Measurements from ENCODE around the gene PRRT3. TPM values are rescaled to one million over a fixed set of nuclear protein-coding genes. Genes with fewer than 3 reads are reported as not detected.

PRRT3 gene
- total RNA-seq, 1 experiment from 2014 or later, result 19.5 TPM

DNA sequence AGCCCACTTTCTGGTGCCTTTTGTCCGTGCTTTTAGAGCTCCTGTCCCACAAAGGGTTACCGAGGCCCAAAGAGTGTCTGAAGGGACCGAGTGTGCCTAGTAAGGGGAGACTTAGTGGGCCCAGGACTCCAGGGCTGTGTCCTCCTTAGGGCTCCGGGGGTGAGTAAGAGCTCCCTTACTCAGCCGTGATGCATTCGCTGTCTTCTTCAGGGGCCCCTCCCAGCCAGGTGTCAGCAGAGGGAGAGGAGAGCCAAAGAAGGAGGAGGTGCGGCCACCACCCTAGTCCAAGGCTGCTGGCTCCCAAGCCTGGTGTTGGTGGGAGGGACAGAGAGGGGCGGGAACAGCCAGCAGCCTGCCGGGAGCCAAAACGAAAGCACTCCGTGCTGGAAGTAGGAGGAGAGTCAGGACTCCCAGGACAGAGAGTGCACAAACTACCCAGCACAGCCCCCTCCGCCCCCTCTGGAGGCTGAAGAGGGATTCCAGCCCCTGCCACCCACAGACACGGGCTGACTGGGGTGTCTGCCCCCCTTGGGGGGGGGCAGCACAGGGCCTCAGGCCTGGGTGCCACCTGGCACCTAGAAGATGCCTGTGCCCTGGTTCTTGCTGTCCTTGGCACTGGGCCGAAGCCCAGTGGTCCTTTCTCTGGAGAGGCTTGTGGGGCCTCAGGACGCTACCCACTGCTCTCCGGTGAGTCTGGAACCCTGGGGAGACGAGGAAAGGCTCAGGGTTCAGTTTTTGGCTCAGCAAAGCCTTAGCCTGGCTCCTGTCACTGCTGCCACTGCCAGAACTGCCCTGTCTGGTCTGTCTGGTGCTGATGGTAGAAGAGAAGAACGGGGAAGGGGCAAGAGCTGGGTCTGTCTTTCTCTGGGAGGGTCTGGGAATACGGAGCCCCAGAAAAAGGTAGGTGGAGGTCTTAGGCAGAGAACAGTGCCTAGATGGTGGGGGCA, 35.2 kb downstream of the PRRT3 start, which contains the start of gene IL17RC:
Gene IL17RC, plus strand, starts transcription at position 365 of the 947 bp plus-strand sequence. Its CDS starts 218 bp downstream, at position 583.
- Histone ChIP-seq H3K27ac (ENCODE audit: insufficient read length, low read depth, low read length) (no peak within 1 kb of the TSS), H2BK120ac (ENCODE audit: low read depth, low read length, poor library complexity, severe bottlenecking) (no peak within 1 kb of the TSS), H2AFZ (ENCODE audit: low read length) (peak within 1 kb of the TSS; percentile 49)

More for the DNA sequence above, 35.2 kb downstream of the PRRT3 start, which contains the start of gene IL17RC:
- H3K4ac ChIP-seq (ENCODE audit: low read depth, low read length), result no peak within 1 kb of the TSS
- no peaks in the 10 kb centered on the region for H3K79me1 ChIP-seq (ENCODE audit: insufficient read depth, low read depth, low read length, poor library complexity, severe bottlenecking)
- H3K4me2 ChIP-seq (ENCODE audit: insufficient read depth, insufficient read length, low read length), result peak within 1 kb of the TSS; percentile 76
- H4K5ac ChIP-seq (ENCODE audit: insufficient read length, low read depth, low read length), result no peak within 1 kb of the TSS
- H3K23me2 ChIP-seq (ENCODE audit: insufficient read length, low read depth, low read length, poor library complexity, severe bottlenecking), result peaks cover 15% of the 10 kb centered on the region
- H3T11ph ChIP-seq (ENCODE audit: low read length), result no peak within 1 kb of the TSS
- peaks cover 4% of the 10 kb centered on the region; the same call in 1 of the 2 replicates for H3K4me1 ChIP-seq (ENCODE audit: insufficient read depth, low read length)
- Mint-ChIP-seq H3K27ac (peak within 1 kb of the TSS in 2 of 3 experiments; percentile 61 to 75; a peak in 2 of 7 replicates), H3K4me3 (peak within 1 kb of the TSS; percentile 70 to 80), H3K27me3 (ENCODE audit: low read depth) (peaks cover 17% of the 10 kb centered on the region), H3K4me1 (peaks cover 15 to 27% of the 10 kb centered on the region in 2 experiments), H3K9me3 (no peaks in the 10 kb centered on the region; a peak in 2 of 5 replicates), H3K36me3 (ENCODE audit: insufficient read depth in 1 of 3, low read depth in 3 of 3) (peaks cover 0 to 4% (median 0%) of the 10 kb centered on the region in 3 experiments; a peak in 1 of 7 replicates)
- H4K8ac ChIP-seq (replicated peaks; ENCODE audit: insufficient read length, low read depth, low read length), result no peak within 1 kb of the TSS
- no peaks in the 10 kb centered on the region for H4K20me1 ChIP-seq (ENCODE audit: control insufficient read depth, insufficient read depth, insufficient read length)
- H2BK15ac ChIP-seq (ENCODE audit: low read depth, low read length), result no peak within 1 kb of the TSS
- peak within 1 kb of the TSS; percentile 17 for H3K9ac ChIP-seq (ENCODE audit: extremely low read depth, insufficient read length, low read length)
- no peak within 1 kb of the TSS for H2AK5ac ChIP-seq (ENCODE audit: insufficient read length, low read length)
- DNase-seq, result peak; percentile 95
- H4K91ac ChIP-seq (ENCODE audit: insufficient read length, low read depth, low read length), result no peak within 1 kb of the TSS
- TF ChIP-seq, protein P1, sequence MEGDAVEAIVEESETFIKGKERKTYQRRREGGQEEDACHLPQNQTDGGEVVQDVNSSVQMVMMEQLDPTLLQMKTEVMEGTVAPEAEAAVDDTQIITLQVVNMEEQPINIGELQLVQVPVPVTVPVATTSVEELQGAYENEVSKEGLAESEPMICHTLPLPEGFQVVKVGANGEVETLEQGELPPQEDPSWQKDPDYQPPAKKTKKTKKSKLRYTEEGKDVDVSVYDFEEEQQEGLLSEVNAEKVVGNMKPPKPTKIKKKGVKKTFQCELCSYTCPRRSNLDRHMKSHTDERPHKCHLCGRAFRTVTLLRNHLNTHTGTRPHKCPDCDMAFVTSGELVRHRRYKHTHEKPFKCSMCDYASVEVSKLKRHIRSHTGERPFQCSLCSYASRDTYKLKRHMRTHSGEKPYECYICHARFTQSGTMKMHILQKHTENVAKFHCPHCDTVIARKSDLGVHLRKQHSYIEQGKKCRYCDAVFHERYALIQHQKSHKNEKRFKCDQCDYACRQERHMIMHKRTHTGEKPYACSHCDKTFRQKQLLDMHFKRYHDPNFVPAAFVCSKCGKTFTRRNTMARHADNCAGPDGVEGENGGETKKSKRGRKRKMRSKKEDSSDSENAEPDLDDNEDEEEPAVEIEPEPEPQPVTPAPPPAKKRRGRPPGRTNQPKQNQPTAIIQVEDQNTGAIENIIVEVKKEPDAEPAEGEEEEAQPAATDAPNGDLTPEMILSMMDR (conservative IDR thresholded peaks at IDR 0.05), result no peak
- WGBS (ENCODE audit: extremely low coverage, insufficient read length, low lambda C conversion rate), result no CpG with 5 or more reads among the region's 19 CpGs
- H3K18ac ChIP-seq (ENCODE audit: insufficient read length, low read depth, low read length), result peak within 1 kb of the TSS; percentile 32
- H2BK20ac ChIP-seq (ENCODE audit: low read depth, low read length, poor library complexity, severe bottlenecking), result no peak within 1 kb of the TSS
- peak within 1 kb of the TSS; percentile 43; the same call in 1 of the 2 replicates for H3K14ac ChIP-seq (ENCODE audit: insufficient read depth, low read length)
- H3K23ac ChIP-seq (ENCODE audit: insufficient read length, low read depth, low read length), result no peak within 1 kb of the TSS
- no peaks in the 10 kb centered on the region for H3K9me3 ChIP-seq (ENCODE audit: control insufficient read depth, low read depth, low read length)
- H3K79me2 ChIP-seq (ENCODE audit: insufficient read depth, low read length), result no peaks in the 10 kb centered on the region
- H2BK12ac ChIP-seq (ENCODE audit: insufficient read length, low read depth, low read length), result no peak within 1 kb of the TSS
- H2BK5ac ChIP-seq (ENCODE audit: insufficient read length, low read length), result no peak within 1 kb of the TSS
- H3K56ac ChIP-seq (ENCODE audit: insufficient read length, low read depth, low read length), result no peak within 1 kb of the TSS
- no peaks in the 10 kb centered on the region; the same call in 1 of the 2 replicates for H3K27me3 ChIP-seq (ENCODE audit: insufficient read depth, low read length)

Data from H9 (cell line).